Measurements from ENCODE around the gene CPAMD8. TPM values are rescaled to one million over a fixed set of nuclear protein-coding genes. Genes with fewer than 3 reads are reported as not detected.

CPAMD8 gene
- total and polyA plus RNA-seq, 9 of the 15 experiments (the other 6 are each of a cell fraction or from before 2014, with no cell fraction given) = 0.20 to 2.1 (median 1.3) TPM

- TF ChIP-seq KAT7 (CRISPR knock-in tag; IDR thresholded peaks at IDR 0.05; ENCODE audit: borderline replicate concordance) (no peak), HLTF (IDR thresholded peaks at IDR 0.05) (no peak; the same call in 1 of the 2 replicates), ZNF696 (CRISPR knock-in tag; conservative IDR thresholded peaks at IDR 0.05) (no peak), HDAC6 (IDR thresholded peaks at IDR 0.05; ENCODE audit: low read depth, low read length) (no peak), NFYB (IDR thresholded peaks at IDR 0.05; ENCODE audit: extremely low read depth, insufficient read length) (no peak), NCOA4 (IDR thresholded peaks at IDR 0.05; ENCODE audit: partially characterized antibody) (no peak), CCNT2 (IDR thresholded peaks at IDR 0.05; ENCODE audit: borderline replicate concordance, extremely low read depth, insufficient read length, low read depth, low read length) (no peak), MTA3 (IDR thresholded peaks at IDR 0.05; ENCODE audit: borderline replicate concordance) (0 out of 2 replicates have a peak, but pooled peaks have one; percentile 47), ZNF175 (CRISPR knock-in tag; IDR thresholded peaks at IDR 0.05; ENCODE audit: low read depth) (peak; percentile 84), ZNF76 (CRISPR knock-in tag; IDR thresholded peaks at IDR 0.05; ENCODE audit: borderline replicate concordance) (no peak), TRIM24 (IDR thresholded peaks at IDR 0.05) (no peak), DACH1 (IDR thresholded peaks at IDR 0.05; ENCODE audit: partially characterized antibody) (no peak), MEF2A (IDR thresholded peaks at IDR 0.05; ENCODE audit: control insufficient read depth, low read depth, low read length) (no peak), USF1 (CRISPR knock-in tag; IDR thresholded peaks at IDR 0.05) (no peak), AFF1 (IDR thresholded peaks at IDR 0.05; ENCODE audit: low read depth in 1 of 2, partially characterized antibody in 2 of 2) (no peak), ZBTB12 (CRISPR knock-in tag; IDR thresholded peaks at IDR 0.05) (no peak), ZKSCAN1 (IDR thresholded peaks at IDR 0.05; ENCODE audit: low read depth, low read length) (no peak)
Measured at GRCh38 chr19:16887353-16888265, 139.0 kb downstream of the CPAMD8 start (continued).
